Suppressor macrophage (primary cell): ENCODE measurements around the gene CKLF.
"Not testable (repeated sequence)": the region's sequence is repeated elsewhere in the genome, so short reads cannot be mapped to it uniquely, and the experiment has no call there.

Experiments
- DNase-seq, 4 experiments: peaks; one replicate each; pipeline ENCODE4 v3.0.0-alpha.2; 2020 to 2022

Gene CKLF

GRCh38 chr16:66543541-66543940 is 8.8 kb upstream of the CKLF start:
- no peak for DNase-seq

- DNase-seq, result peak; percentile 28 to 69 (median 58)
These were observed 8.2 kb upstream of the CKLF start for GRCh38 chr16:66544016-66544757.

- DNase-seq, result no peak
These were observed 5.0 kb upstream of the CKLF start for GRCh38 chr16:66547101-66547989.

GRCh38 chr16:66548068-66548467 is 4.3 kb upstream of the CKLF start:
- DNase-seq, result no peak

- no peak for DNase-seq
These were observed 3.5 kb upstream of the CKLF start for GRCh38 chr16:66548868-66549267.

GRCh38 chr16:66549284-66550131 is 2.9 kb upstream of the CKLF start, which contains the start of gene TK2:
TSS of gene TK2 (minus strand) at chr16:66550122. CDS start at chr16:66550061, 61 bp downstream.
- DNase-seq, result peak; percentile 70 to 87 (median 80)

- DNase-seq, result peak; percentile 55 to 74 (median 72)
These were observed 1.0 kb upstream of the CKLF start for GRCh38 chr16:66551348-66551759.

GRCh38 chr16:66551788-66552285 is 539 bp upstream of the CKLF start:
- DNase-seq, result peak in 1 of 4 experiments; percentile 5

- peak in 3 of 4 experiments; percentile 34 to 48 (median 41) for DNase-seq
These were observed 847 bp downstream of the CKLF start for GRCh38 chr16:66553223-66553622.

- DNase-seq, result no peak
These were observed 1.6 kb downstream of the CKLF start for GRCh38 chr16:66554021-66554420.

- no peak for DNase-seq
These were observed 2.1 kb downstream of the CKLF start for GRCh38 chr16:66554495-66554894.

GRCh38 chr16:66560107-66560506 is 7.7 kb downstream of the CKLF start:
- no peak for DNase-seq

GRCh38 chr16:66561381-66562080 is 9.2 kb downstream of the CKLF start:
- no peak for DNase-seq

- no peak for DNase-seq
These were observed 10.0 kb downstream of the CKLF start for GRCh38 chr16:66562409-66562808.

GRCh38 chr16:66562986-66563385 is 10.6 kb downstream of the CKLF start:
- no peak for DNase-seq

GRCh38 chr16:66563574-66564334 is 11.4 kb downstream of the CKLF start:
- no peak for DNase-seq

GRCh38 chr16:66566051-66566901 is 13.9 kb downstream of the CKLF start, which contains the start of gene CMTM1:
TSS of gene CMTM1 (plus strand) at chr16:66566439. CDS start at chr16:66566514, 75 bp downstream.
- DNase-seq, result no peak

- DNase-seq, result not testable (repeated sequence)
These were observed 14.9 kb downstream of the CKLF start for GRCh38 chr16:66567270-66567669.

GRCh38 chr16:66568355-66568754 is 16.0 kb downstream of the CKLF start:
- DNase-seq, result no peak

- no peak for DNase-seq
These were observed 16.8 kb downstream of the CKLF start for GRCh38 chr16:66569131-66569530.
